Endothelial cell of umbilical vein (primary cell): Measurements from ENCODE around the gene APCDD1.

Experiments
- CTCF ChIP-seq, 2 donors: IDR thresholded peaks; 1 replicate in 1 of 2; 2 replicates in 1 of 2; pipeline ENCODE4 v1.5.1; 2011; ENCODE audit warnings: low read length in 2 of 2, mild to moderate bottlenecking in 2 of 2, moderate library complexity in 2 of 2, control low read depth in 1 of 2, inconsistent platforms in 1 of 2, low read depth in 1 of 2; ENCODE audit not compliant: insufficient read depth in 1 of 2; ENCODE audit errors: extremely low read depth in 1 of 2
- MAX ChIP-seq: IDR thresholded peaks from 2 replicates; pipeline ENCODE4 v1.6.1; 2011; ENCODE audit not compliant: insufficient read depth, insufficient read length
- POLR2A ChIP-seq: IDR thresholded peaks from 2 replicates; pipeline ENCODE4 v1.6.1; 2012; ENCODE audit warnings: low read depth, mild to moderate bottlenecking, control low read depth, low read length
- POLR2AphosphoS5 ChIP-seq: IDR thresholded peaks from 2 replicates; pipeline ENCODE4 v1.6.1; 2012; ENCODE audit warnings: low read depth, mild to moderate bottlenecking, control low read depth, low read length, moderate library complexity; ENCODE audit not compliant: insufficient read depth

- no peak for TF ChIP-seq CTCF (IDR thresholded peaks at IDR 0.05; ENCODE audit: extremely low read depth in 1 of 2, insufficient read depth in 1 of 2, low read depth in 1 of 2, low read length in 2 of 2)
- TF ChIP-seq POLR2A, result no peak
- TF ChIP-seq POLR2AphosphoS5, result no peak
- TF ChIP-seq MAX, result no peak
These were observed 28.8 kb downstream of the APCDD1 start for GRCh38 chr18:10482985-10483949.
